GM12878 (cell line): Measurements from ENCODE around the gene RBBP4. TPM values are rescaled to one million over a fixed set of nuclear protein-coding genes. Genes with fewer than 3 reads are reported as not detected.

ENCODE experiments used
- CTCF ChIP-seq, 3 experiments: IDR thresholded peaks in 2 of 3; conservative IDR thresholded peaks in 1 of 3; 2 replicates each; pipeline ENCODE4 v1.5.1; 2011; ENCODE audit warnings: low read depth in 3 of 3, low read length in 3 of 3, mild to moderate bottlenecking in 3 of 3, control low read depth in 2 of 3, moderate library complexity in 2 of 3, inconsistent platforms in 1 of 3, mixed read lengths in 1 of 3; ENCODE audit not compliant: control insufficient read depth in 2 of 3, insufficient read depth in 1 of 3; ENCODE audit errors: extremely low read depth in 1 of 3
- FOS ChIP-seq: IDR thresholded peaks from 3 replicates; pipeline ENCODE4 v1.6.1; 2011; ENCODE audit warnings: borderline replicate concordance; ENCODE audit not compliant: insufficient read length; ENCODE audit errors: extremely low read depth
- MEF2B ChIP-seq: fragments of 450-650 bp; IDR thresholded peaks from 2 replicates; pipeline ENCODE4 v1.6.1; 2018; ENCODE audit warnings: mild to moderate bottlenecking, moderate library complexity; ENCODE audit not compliant: partially characterized antibody, poor library complexity, severe bottlenecking
- NFXL1 ChIP-seq: fragments of 450-650 bp; IDR thresholded peaks from 2 replicates; pipeline ENCODE4 v1.6.1; 2017; ENCODE audit warnings: antibody characterized with exemption, mild to moderate bottlenecking, borderline replicate concordance
- NRF1 ChIP-seq: conservative IDR thresholded peaks from 2 replicates; pipeline ENCODE4 v1.6.1; 2011; ENCODE audit warnings: mild to moderate bottlenecking, low read depth, low read length, improper control_type of control experiment
- SP1 ChIP-seq: IDR thresholded peaks from one replicate; pipeline ENCODE4 v1.6.1; 2011; ENCODE audit warnings: low read depth, low read length
- SUZ12 ChIP-seq: fragments of 200-600 bp; sonication (generic); IDR thresholded peaks from one replicate; pipeline ENCODE4 v1.6.1; 2018; ENCODE audit warnings: antibody characterized with exemption, mild to moderate bottlenecking; ENCODE audit not compliant: unreplicated experiment
- USF2 ChIP-seq: IDR thresholded peaks from 2 replicates; pipeline ENCODE4 v1.6.1; 2011; ENCODE audit warnings: low read depth, low read length, improper control_type of control experiment, borderline replicate concordance
- ZNF274 ChIP-seq: IDR thresholded peaks from one replicate; pipeline ENCODE4 v1.8.0; 2011; ENCODE audit not compliant: insufficient read length, insufficient read depth
- ZNF622 ChIP-seq: fragments of 450-650 bp; IDR thresholded peaks from 2 replicates; pipeline ENCODE4 v1.6.1; 2017; ENCODE audit warnings: mild to moderate bottlenecking, inconsistent platforms
- ZZZ3 ChIP-seq: IDR thresholded peaks from 2 replicates; pipeline ENCODE4 v1.6.1; 2011; ENCODE audit warnings: low read depth; ENCODE audit not compliant: control insufficient read depth, insufficient read length
- polyA plus RNA-seq, 11 experiments: library from polyadenylated mRNA; depleted of rRNA in 4 of 11; unstranded in 6 of 11; stranded (reverse) in 5 of 11; fragments of >200 nt; fragmentation: Nextera tagmentation in 4 of 11; fragmentation: Illumina TruSeq in 1 of 11; extraction: Ambion mirVana in 4 of 11; extraction: Trizol in 1 of 11; gene quantifications; 1 replicate in 1 of 11; 2 replicates in 10 of 11; pipeline versions ENCODE4 v1.2.1 to v1.2.3, GENCODE V29; 2011 to 2016; ENCODE audit warnings: inconsistent platforms in 2 of 11, missing spikeins in 2 of 11, low read depth in 1 of 11
- total RNA-seq, 4 experiments: library from RNA; depleted of rRNA in 3 of 4; stranded (reverse); fragments of >200 nt in 3 of 4; fragmentation: Illumina TruSeq in 1 of 4; extraction: Trizol in 1 of 4; gene quantifications; 2 replicates each; pipeline versions ENCODE4 v1.2.1 to v1.2.3, GENCODE V29; 2013 to 2021

The RBBP4 gene
- total and polyA plus RNA-seq, 10 of the 15 experiments (the other 5 are each of a cell fraction or from before 2014, with no cell fraction given) = 120 to 357 (median 231) TPM

GRCh38 chr1:32612189-32612881, 38.7 kb upstream of the RBBP4 start (continued):
- TF ChIP-seq ZNF622 (no peak), SUZ12 (no peak), NRF1 (no peak), ZZZ3 (no peak), SP1 (peak; percentile 8), USF2 (no peak), MEF2B (peak; percentile 60), ZNF274 (no peak), CTCF (IDR thresholded peaks at IDR 0.05 in 2 of 3, conservative IDR thresholded peaks at IDR 0.05 in 1 of 3; ENCODE audit: control insufficient read depth in 2 of 3, extremely low read depth in 1 of 3, insufficient read depth in 1 of 3, low read depth in 3 of 3, low read length in 3 of 3) (peak; percentile 29 to 43 (median 38); a peak in 4 of 6 replicates), NFXL1 (no peak), FOS (no peak)
